Measurements from ENCODE around the gene TPSAB1. TPM values are rescaled to one million over a fixed set of nuclear protein-coding genes. Genes with fewer than 3 reads are reported as not detected.

The TPSAB1 gene
- total RNA-seq, 1 experiment from 2014 or later, result not detected

DNA sequence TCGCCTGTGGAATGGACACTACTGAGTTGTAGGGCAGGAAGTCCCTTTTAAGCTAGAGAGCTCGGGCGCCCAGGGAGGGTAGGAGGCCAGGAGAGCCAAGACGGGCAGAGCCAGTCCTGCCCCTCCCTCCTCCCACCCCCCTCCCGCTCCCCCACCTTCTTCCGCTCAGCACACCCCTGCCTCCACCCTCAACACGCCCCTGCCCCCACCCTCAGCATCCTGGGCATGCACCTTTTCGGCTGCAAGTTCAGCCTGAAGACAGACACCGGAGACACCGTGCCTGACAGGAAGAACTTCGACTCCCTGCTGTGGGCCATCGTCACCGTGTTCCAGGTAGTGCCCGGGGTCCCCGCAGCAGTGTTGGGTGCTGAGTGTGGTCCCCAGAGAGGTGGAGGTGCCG lies 33.7 kb upstream of the TPSAB1 start:
- POLR2A ChIA-PET (ENCODE audit: unreplicated experiment), result no interaction called here
- H3K9ac ChIP-seq (ENCODE audit: low read length), result no peak overlapping the region
- H3K79me2 ChIP-seq (ENCODE audit: low read length), result no peaks in the 10 kb centered on the region
- no peak overlapping the region for H3K4me2 ChIP-seq (ENCODE audit: low read length)
- no peaks in the 10 kb centered on the region for H3K36me3 ChIP-seq (ENCODE audit: low read depth, low read length)
- no peaks in the 10 kb centered on the region for H3K4me1 ChIP-seq (ENCODE audit: insufficient read depth, low read length)
- no peak overlapping the region for H2AFZ ChIP-seq (ENCODE audit: low read length)
- H3K9me2 ChIP-seq (replicated peaks; ENCODE audit: low read length), result no peaks in the 10 kb centered on the region
- intact Hi-C loops (cut with micrococcal nuclease), result no loop called here
- BruUV-seq (replicated peaks), result no TSS peak
- no peaks in the 10 kb centered on the region for H3F3A ChIP-seq (ENCODE audit: low read length, unreplicated experiment)
- no peaks in the 10 kb centered on the region for H3K9me3 ChIP-seq (ENCODE audit: low read length)
- CTCF ChIA-PET, result no interaction called here
- H3K27ac ChIP-seq (ENCODE audit: low read length), result no peak overlapping the region
- DNase-seq, result no peak
- no peak for ATAC-seq
- H3K4me3 ChIP-seq (ENCODE audit: low read length), result no peak overlapping the region
- H3K27me3 ChIP-seq (ENCODE audit: low read length), result no peaks in the 10 kb centered on the region
- TF ChIP-seq EZH2 (IDR thresholded peaks at IDR 0.05; ENCODE audit: low read length, unreplicated experiment) (no peak), EZH2phosphoT487 (IDR thresholded peaks at IDR 0.05; ENCODE audit: borderline replicate concordance, low read length) (no peak)
- TF ChIP-seq, protein P1, sequence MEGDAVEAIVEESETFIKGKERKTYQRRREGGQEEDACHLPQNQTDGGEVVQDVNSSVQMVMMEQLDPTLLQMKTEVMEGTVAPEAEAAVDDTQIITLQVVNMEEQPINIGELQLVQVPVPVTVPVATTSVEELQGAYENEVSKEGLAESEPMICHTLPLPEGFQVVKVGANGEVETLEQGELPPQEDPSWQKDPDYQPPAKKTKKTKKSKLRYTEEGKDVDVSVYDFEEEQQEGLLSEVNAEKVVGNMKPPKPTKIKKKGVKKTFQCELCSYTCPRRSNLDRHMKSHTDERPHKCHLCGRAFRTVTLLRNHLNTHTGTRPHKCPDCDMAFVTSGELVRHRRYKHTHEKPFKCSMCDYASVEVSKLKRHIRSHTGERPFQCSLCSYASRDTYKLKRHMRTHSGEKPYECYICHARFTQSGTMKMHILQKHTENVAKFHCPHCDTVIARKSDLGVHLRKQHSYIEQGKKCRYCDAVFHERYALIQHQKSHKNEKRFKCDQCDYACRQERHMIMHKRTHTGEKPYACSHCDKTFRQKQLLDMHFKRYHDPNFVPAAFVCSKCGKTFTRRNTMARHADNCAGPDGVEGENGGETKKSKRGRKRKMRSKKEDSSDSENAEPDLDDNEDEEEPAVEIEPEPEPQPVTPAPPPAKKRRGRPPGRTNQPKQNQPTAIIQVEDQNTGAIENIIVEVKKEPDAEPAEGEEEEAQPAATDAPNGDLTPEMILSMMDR (conservative IDR thresholded peaks at IDR 0.05; ENCODE audit: low read depth, low read length), result no peak
- no peaks in the 10 kb centered on the region for H4K20me1 ChIP-seq (ENCODE audit: low read length)

DNA sequence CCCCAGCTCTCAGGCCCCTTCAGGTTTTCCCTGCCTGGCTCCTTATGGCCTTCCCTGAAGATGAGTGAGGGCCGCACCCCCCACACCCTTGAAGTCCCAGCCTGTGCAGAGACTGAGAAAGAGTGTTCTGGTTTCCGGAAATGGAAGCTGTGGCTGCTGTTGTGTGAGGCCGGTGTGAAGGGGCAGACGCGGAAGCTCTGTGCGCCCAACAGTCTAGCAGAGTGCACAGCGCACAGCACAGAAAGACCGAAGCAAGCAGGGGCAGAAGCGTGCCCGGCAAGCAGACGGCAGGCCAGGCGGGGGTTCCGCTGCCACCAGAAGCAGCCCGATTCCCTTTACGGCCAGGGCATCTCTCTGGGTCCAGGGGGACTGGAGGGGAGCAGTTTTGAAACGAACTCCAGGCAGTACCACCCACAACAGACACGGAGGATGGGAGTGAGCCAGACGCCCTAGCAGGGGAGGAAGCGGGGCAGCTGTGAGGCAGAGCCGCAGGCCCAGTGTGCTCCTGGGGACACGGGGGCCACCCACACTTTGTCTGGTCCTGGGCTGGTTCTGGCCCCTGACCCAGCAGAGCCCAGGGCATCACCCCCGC lies 32.2 kb upstream of the TPSAB1 start:
- H3K79me2 ChIP-seq (ENCODE audit: low read length), result no peaks in the 10 kb centered on the region
- BruUV-seq (replicated peaks), result no TSS peak
- no peak overlapping the region for H3K4me3 ChIP-seq (ENCODE audit: low read length)
- no peaks in the 10 kb centered on the region for H3K36me3 ChIP-seq (ENCODE audit: low read depth, low read length)
- no peaks in the 10 kb centered on the region for H3K9me2 ChIP-seq (replicated peaks; ENCODE audit: low read length)
- H3K9me3 ChIP-seq (ENCODE audit: low read length), result no peaks in the 10 kb centered on the region
- H3K9ac ChIP-seq (ENCODE audit: low read length), result no peak overlapping the region
- H3K27me3 ChIP-seq (ENCODE audit: low read length), result no peaks in the 10 kb centered on the region
- H3K4me1 ChIP-seq (ENCODE audit: insufficient read depth, low read length), result no peaks in the 10 kb centered on the region
- DNase-seq (no peak), ATAC-seq (no peak)
- H2AFZ ChIP-seq (ENCODE audit: low read length), result no peak overlapping the region
- POLR2A ChIA-PET (ENCODE audit: unreplicated experiment), result no interaction called here
- no peaks in the 10 kb centered on the region for H3F3A ChIP-seq (ENCODE audit: low read length, unreplicated experiment)
- intact Hi-C loops (cut with micrococcal nuclease), result no loop called here
- H4K20me1 ChIP-seq (ENCODE audit: low read length), result no peaks in the 10 kb centered on the region
- H3K4me2 ChIP-seq (ENCODE audit: low read length), result no peak overlapping the region
- H3K27ac ChIP-seq (ENCODE audit: low read length), result no peak overlapping the region
- TF ChIP-seq EZH2 (IDR thresholded peaks at IDR 0.05; ENCODE audit: low read length, unreplicated experiment) (no peak), EZH2phosphoT487 (IDR thresholded peaks at IDR 0.05; ENCODE audit: borderline replicate concordance, low read length) (no peak)
- TF ChIP-seq, protein P1 (conservative IDR thresholded peaks at IDR 0.05; ENCODE audit: low read depth, low read length), result no peak
- CTCF ChIA-PET, result no interaction called here

DNA sequence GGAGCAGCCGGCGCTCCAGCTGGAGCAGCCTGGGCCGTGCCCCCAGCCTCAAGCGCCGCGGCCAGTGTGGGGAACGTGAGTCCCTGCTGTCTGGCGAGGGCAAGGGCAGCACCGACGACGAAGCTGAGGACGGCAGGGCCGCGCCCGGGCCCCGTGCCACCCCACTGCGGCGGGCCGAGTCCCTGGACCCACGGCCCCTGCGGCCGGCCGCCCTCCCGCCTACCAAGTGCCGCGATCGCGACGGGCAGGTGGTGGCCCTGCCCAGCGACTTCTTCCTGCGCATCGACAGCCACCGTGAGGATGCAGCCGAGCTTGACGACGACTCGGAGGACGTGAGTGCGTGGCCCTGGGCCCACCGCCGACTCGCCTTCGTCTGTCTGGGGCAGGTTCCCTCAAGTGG lies 31.4 kb upstream of the TPSAB1 start:
- no TSS peak for BruUV-seq (replicated peaks)
- Histone ChIP-seq H3K9ac (ENCODE audit: low read length) (no peak overlapping the region), H3K27ac (ENCODE audit: low read length) (no peak overlapping the region), H3K4me2 (ENCODE audit: low read length) (no peak overlapping the region), H4K20me1 (ENCODE audit: low read length) (no peaks in the 10 kb centered on the region), H2AFZ (ENCODE audit: low read length) (no peak overlapping the region), H3K36me3 (ENCODE audit: low read depth, low read length) (no peaks in the 10 kb centered on the region), H3K4me3 (ENCODE audit: low read length) (no peak overlapping the region), H3K4me1 (ENCODE audit: insufficient read depth, low read length) (no peaks in the 10 kb centered on the region), H3K9me3 (ENCODE audit: low read length) (no peaks in the 10 kb centered on the region), H3F3A (ENCODE audit: low read length, unreplicated experiment) (no peaks in the 10 kb centered on the region), H3K79me2 (ENCODE audit: low read length) (no peaks in the 10 kb centered on the region), H3K9me2 (replicated peaks; ENCODE audit: low read length) (no peaks in the 10 kb centered on the region), H3K27me3 (ENCODE audit: low read length) (no peaks in the 10 kb centered on the region)
- DNase-seq (no peak), ATAC-seq (no peak)
- no peak for TF ChIP-seq EZH2 (IDR thresholded peaks at IDR 0.05; ENCODE audit: low read length, unreplicated experiment)
- TF ChIP-seq EZH2phosphoT487 (IDR thresholded peaks at IDR 0.05; ENCODE audit: borderline replicate concordance, low read length), result no peak
- TF ChIP-seq, protein P1 (conservative IDR thresholded peaks at IDR 0.05; ENCODE audit: low read depth, low read length), result no peak
- intact Hi-C loops (cut with micrococcal nuclease), result no loop called here
- CTCF ChIA-PET, result no interaction called here
- POLR2A ChIA-PET (ENCODE audit: unreplicated experiment), result no interaction called here

Data from PC-3 (cell line).